ELR (cell line): Measurements from ENCODE around the gene DDX24.
"Not testable (repeated sequence)": the region's sequence is repeated elsewhere in the genome, so short reads cannot be mapped to it uniquely, and the experiment has no call there.

ENCODE experiments used
- DNase-seq: peaks from one replicate; pipeline ENCODE4 v3.0.0-alpha.2; 2015; ENCODE audit warnings: low read depth

DDX24 gene

GRCh38 chr14:94079891-94080620 lies 946 bp downstream of the DDX24 start:
- peak; percentile 73 for DNase-seq

GRCh38 chr14:94077823-94078222 lies 3.2 kb downstream of the DDX24 start:
- DNase-seq, result no peak

- no peak for DNase-seq
Measured at GRCh38 chr14:94077111-94077821, 3.7 kb downstream of the DDX24 start.

GRCh38 chr14:94075008-94075407 lies 6.0 kb downstream of the DDX24 start:
- no peak for DNase-seq

- no peak for DNase-seq
Measured at GRCh38 chr14:94074534-94074933, 6.5 kb downstream of the DDX24 start.

GRCh38 chr14:94072076-94072475 lies 8.9 kb downstream of the DDX24 start:
- DNase-seq, result not testable (repeated sequence)

- no peak for DNase-seq
Measured at GRCh38 chr14:94066089-94066676, 14.8 kb downstream of the DDX24 start.

- DNase-seq, result peak; percentile 61
Measured at GRCh38 chr14:94062344-94062940, 18.6 kb downstream of the DDX24 start.

- no peak for DNase-seq
Measured at GRCh38 chr14:94059998-94060397, 21.0 kb downstream of the DDX24 start.

GRCh38 chr14:94058674-94059138 lies 22.3 kb downstream of the DDX24 start:
- no peak for DNase-seq

GRCh38 chr14:94058128-94058673 lies 22.8 kb downstream of the DDX24 start:
- no peak for DNase-seq

GRCh38 chr14:94056579-94057308 lies 24.3 kb downstream of the DDX24 start:
- DNase-seq, result no peak

- DNase-seq, result no peak
Measured at GRCh38 chr14:94054936-94055335, 26.1 kb downstream of the DDX24 start.

GRCh38 chr14:94054401-94054800 lies 26.6 kb downstream of the DDX24 start:
- no peak for DNase-seq

GRCh38 chr14:94052662-94053061 lies 28.3 kb downstream of the DDX24 start:
- DNase-seq, result no peak

- no peak for DNase-seq
Measured at GRCh38 chr14:94052199-94052598, 28.8 kb downstream of the DDX24 start.

- DNase-seq, result no peak
Measured at GRCh38 chr14:94051779-94052178, 29.2 kb downstream of the DDX24 start.

GRCh38 chr14:94051115-94051514 lies 29.9 kb downstream of the DDX24 start:
- DNase-seq, result peak; percentile 59

GRCh38 chr14:94050231-94050880 lies 30.6 kb downstream of the DDX24 start:
- DNase-seq, result no peak

- DNase-seq, result no peak
Measured at GRCh38 chr14:94049625-94050023, 31.4 kb downstream of the DDX24 start.
